GM23338 (cell line): ENCODE measurements around the gene VSIR. TPM values are rescaled to one million over a fixed set of nuclear protein-coding genes. Genes with fewer than 3 reads are reported as not detected.

ENCODE experiments used
- ATAC-seq: fragments of 200-7000 bp; cut with Tn5 transposase; 3 replicates; pipeline ENCODE4 v1.9.1; 2020
- DNase-seq: peaks from one replicate; pipeline ENCODE4 v3.0.0-alpha.2; 2015; ENCODE audit warnings: low spot score
- H2AFZ ChIP-seq: fragments of 200-600 bp; sonication (generic); 2 replicates; pipeline ENCODE4 v1.8.0; 2016; ENCODE audit warnings: antibody characterized with exemption, mild to moderate bottlenecking, moderate library complexity
- H3F3A ChIP-seq: fragments of 200-600 bp; sonication (generic); replicated peaks from 2 replicates; pipeline ENCODE4 v1.8.0; 2017; ENCODE audit warnings: antibody characterized with exemption, mixed run types, low read depth
- H3K27ac ChIP-seq: fragments of 200-600 bp; sonication (generic); 2 replicates; pipeline ENCODE4 v1.6.1; 2016; ENCODE audit warnings: low read depth
- H3K27me3 ChIP-seq: fragments of 200-600 bp; sonication (generic); 2 replicates; pipeline ENCODE4 v1.8.0; 2016; ENCODE audit warnings: mild to moderate bottlenecking, mixed run types, moderate library complexity; ENCODE audit not compliant: insufficient read depth
- H3K36me3 ChIP-seq: fragments of 200-600 bp; sonication (generic); 2 replicates; pipeline ENCODE4 v1.8.0; 2016; ENCODE audit warnings: mild to moderate bottlenecking; ENCODE audit not compliant: insufficient read depth
- H3K4me1 ChIP-seq: fragments of 200-600 bp; sonication (generic); 2 replicates; pipeline ENCODE4 v1.8.0; 2016; ENCODE audit warnings: mild to moderate bottlenecking, moderate library complexity; ENCODE audit not compliant: insufficient read depth
- H3K4me2 ChIP-seq: fragments of 200-600 bp; sonication (generic); 2 replicates; pipeline ENCODE4 v1.7.1; 2017; ENCODE audit warnings: mixed run types
- H3K4me3 ChIP-seq: fragments of 200-600 bp; sonication (generic); 2 replicates; pipeline ENCODE4 v1.6.1; 2016; ENCODE audit warnings: mixed run types
- H3K79me2 ChIP-seq: fragments of 200-600 bp; sonication (generic); replicated peaks from 2 replicates; pipeline ENCODE4 v1.8.0; 2017; ENCODE audit warnings: mild to moderate bottlenecking; ENCODE audit not compliant: insufficient read depth
- H3K9me2 ChIP-seq: fragments of 200-600 bp; sonication (generic); 2 replicates; pipeline ENCODE4 v1.8.0; 2017; ENCODE audit not compliant: insufficient read depth
- H4K20me1 ChIP-seq: fragments of 200-600 bp; sonication (generic); replicated peaks from 2 replicates; pipeline ENCODE4 v1.8.0; 2017; ENCODE audit warnings: mild to moderate bottlenecking; ENCODE audit not compliant: insufficient read depth
- H3K27ac Mint-ChIP-seq: 2 replicates; pipeline ENCODE4 v1.8.0; 2020; ENCODE audit warnings: inconsistent platforms, mild to moderate bottlenecking, moderate library complexity, mixed read lengths
- H3K27me3 Mint-ChIP-seq: 3 replicates; pipeline ENCODE4 v1.8.0; 2022; ENCODE audit warnings: low read depth, mild to moderate bottlenecking, moderate library complexity, mixed read lengths, inconsistent platforms; ENCODE audit not compliant: insufficient read depth, poor library complexity
- H3K36me3 Mint-ChIP-seq: 3 replicates; pipeline ENCODE4 v1.8.0; 2021; ENCODE audit warnings: low read depth, mild to moderate bottlenecking, inconsistent platforms, moderate library complexity, mixed read lengths
- H3K4me1 Mint-ChIP-seq: 3 replicates; pipeline ENCODE4 v1.8.0; 2020; ENCODE audit warnings: mild to moderate bottlenecking, inconsistent platforms, mixed read lengths
- H3K4me3 Mint-ChIP-seq: 3 replicates; pipeline ENCODE4 v1.8.0; 2021; ENCODE audit warnings: moderate library complexity, mild to moderate bottlenecking, inconsistent platforms, mixed read lengths
- H3K9me3 Mint-ChIP-seq: 3 replicates; pipeline ENCODE4 v1.8.0; 2020; ENCODE audit warnings: moderate library complexity, mild to moderate bottlenecking, inconsistent platforms, mixed read lengths
- CREB1 ChIP-seq: fragments of 250-450 bp; sonication (Bioruptor Pico); IDR thresholded peaks from 2 replicates; pipeline ENCODE4 v1.5.0; 2020; ENCODE audit warnings: low read depth, mild to moderate bottlenecking, moderate library complexity
- EZH2phosphoT487 ChIP-seq: fragments of 200-600 bp; sonication (generic); IDR thresholded peaks from one replicate; pipeline ENCODE4 v1.8.1; 2018; ENCODE audit warnings: antibody characterized with exemption; ENCODE audit not compliant: unreplicated experiment
- JUNB ChIP-seq: IDR thresholded peaks from one replicate; pipeline ENCODE4 v1.6.1; 2016; ENCODE audit warnings: antibody characterized with exemption; ENCODE audit not compliant: unreplicated experiment
- ZNF331 ChIP-seq: fragments of 250-450 bp; sonication (Bioruptor Pico); IDR thresholded peaks from 2 replicates; pipeline ENCODE4 v1.5.0; 2020; ENCODE audit warnings: low read depth, mild to moderate bottlenecking, moderate library complexity
- polyA plus RNA-seq: library from polyadenylated mRNA; unstranded; fragments of >200 nt; fragmentation: Nextera tagmentation; extraction: Ambion mirVana; gene quantifications from 2 replicates; pipeline ENCODE4 v1.2.1, GENCODE V29; 2016
- total RNA-seq: library from RNA; depleted of rRNA; stranded (reverse); fragments of >200 nt; shearing (Covaris generic); gene quantifications from 2 replicates; pipeline ENCODE4 v1.2.3, GENCODE V29; 2014
- TF ChIP-seq, protein P1 (sequence below), 2 experiments: fragments of 200-600 bp in 1 of 2; sonication (generic) in 1 of 2; conservative IDR thresholded peaks; 2 replicates each; pipeline versions ENCODE4 v1.5.1 to v1.6.1; 2016 to 2017; ENCODE audit warnings: antibody characterized with exemption in 2 of 2, low read depth in 2 of 2, mild to moderate bottlenecking in 2 of 2, moderate library complexity in 1 of 2
- TF ChIP-seq, protein P2 (sequence below): fragments of 250-450 bp; sonication (Bioruptor Pico); IDR thresholded peaks from 2 replicates; pipeline ENCODE4 v1.5.0; 2020; ENCODE audit warnings: mild to moderate bottlenecking, moderate library complexity

The VSIR gene
- total and polyA plus RNA-seq, 2 experiments from 2014 or later = 0.10 to 0.74 TPM

DNA sequence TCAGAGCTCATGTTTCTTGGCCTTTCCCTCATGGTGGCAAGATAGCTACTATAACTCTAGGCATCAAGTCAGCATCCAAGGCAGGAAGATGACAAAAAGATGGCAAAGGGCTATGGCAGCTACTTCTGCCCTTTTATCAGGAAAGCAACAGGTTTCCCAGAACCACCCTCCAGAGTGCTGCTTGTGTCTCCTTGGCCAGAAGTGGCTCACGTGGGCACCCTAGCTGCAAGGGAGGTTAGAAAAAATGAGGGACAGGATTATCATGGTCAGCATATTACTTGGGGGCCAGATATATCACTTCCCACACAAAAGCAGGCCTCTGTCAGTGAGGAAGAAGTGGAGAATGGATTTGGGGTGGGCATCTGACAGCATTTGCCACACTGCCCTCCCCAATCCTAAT lies 29.5 kb downstream of the VSIR start:
- Mint-ChIP-seq H3K27ac (no peak overlapping the region), H3K9me3 (no peaks in the 10 kb centered on the region), H3K4me3 (no peak overlapping the region), H3K36me3 (no peaks in the 10 kb centered on the region; the same call in 2 of the 3 replicates), H3K27me3 (peaks cover 11% of the 10 kb centered on the region), H3K4me1 (peaks cover 25% of the 10 kb centered on the region)
- Histone ChIP-seq H3K4me1 (0 out of 2 replicates have a peak, but pooled peaks cover 5% of the 10 kb centered on the region), H2AFZ (no peak overlapping the region), H3K27me3 (no peaks in the 10 kb centered on the region), H3K27ac (no peak overlapping the region), H3K79me2 (no peaks in the 10 kb centered on the region), H3K36me3 (no peaks in the 10 kb centered on the region), H3K9me2 (no peaks in the 10 kb centered on the region), H3K4me3 (no peak overlapping the region), H3F3A (no peaks in the 10 kb centered on the region), H3K4me2 (no peak overlapping the region), H4K20me1 (no peaks in the 10 kb centered on the region)
- ATAC-seq (no peak), DNase-seq (no peak)
- no peak for TF ChIP-seq CREB1 (CRISPR knock-in tag)

DNA sequence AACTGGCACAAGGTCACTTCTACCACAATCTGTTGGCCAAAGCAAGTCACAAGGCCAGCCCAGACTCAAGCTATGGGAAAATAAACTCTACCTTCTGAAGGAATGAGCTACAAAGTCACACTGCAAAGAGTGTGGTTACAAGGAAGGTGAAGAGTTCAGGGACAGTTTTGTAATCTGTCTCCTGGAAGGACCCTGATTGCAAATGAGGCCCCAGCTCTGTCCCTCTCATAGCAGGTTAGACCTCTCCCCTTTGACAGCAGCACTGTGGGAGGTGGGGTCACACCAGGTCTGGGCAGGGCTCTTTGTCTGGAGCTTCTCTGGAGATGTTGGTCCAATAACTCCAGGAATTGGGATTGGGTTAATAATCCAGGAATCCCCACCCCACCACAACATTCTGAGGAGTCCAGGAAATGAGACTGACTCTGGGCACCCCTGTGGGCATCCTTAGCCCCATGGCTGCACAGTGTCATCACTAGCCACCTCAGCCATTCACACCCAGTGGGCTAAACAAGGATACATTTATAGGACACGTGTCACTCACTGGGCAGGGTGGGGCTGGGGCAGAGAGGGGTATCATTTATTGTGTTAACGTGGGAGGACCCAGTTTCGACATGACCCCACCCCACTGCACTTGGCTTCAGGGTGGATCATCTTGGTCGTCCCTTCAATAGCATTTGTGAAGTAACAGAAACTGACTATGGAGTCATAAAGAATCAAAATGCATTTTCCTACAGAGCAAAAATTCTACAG lies 30.1 kb downstream of the VSIR start:
- Histone ChIP-seq H3K79me2 (no peaks in the 10 kb centered on the region), H3K27ac (no peak overlapping the region), H3K4me1 (0 out of 2 replicates have a peak, but pooled peaks cover 4% of the 10 kb centered on the region), H3K4me3 (no peak overlapping the region), H3F3A (no peaks in the 10 kb centered on the region), H3K4me2 (no peak overlapping the region), H4K20me1 (no peaks in the 10 kb centered on the region), H3K9me2 (no peaks in the 10 kb centered on the region), H2AFZ (no peak overlapping the region), H3K36me3 (no peaks in the 10 kb centered on the region), H3K27me3 (no peaks in the 10 kb centered on the region)
- peaks cover 19% of the 10 kb centered on the region for H3K4me1 Mint-ChIP-seq
- no peak overlapping the region for H3K4me3 Mint-ChIP-seq
- DNase-seq (no peak), ATAC-seq (no peak)
- TF ChIP-seq JUNB = no peak
- H3K36me3 Mint-ChIP-seq = no peaks in the 10 kb centered on the region; the same call in 2 of the 3 replicates
- no peaks in the 10 kb centered on the region for H3K9me3 Mint-ChIP-seq
- no peak overlapping the region for H3K27ac Mint-ChIP-seq
- peaks cover 8% of the 10 kb centered on the region for H3K27me3 Mint-ChIP-seq

DNA sequence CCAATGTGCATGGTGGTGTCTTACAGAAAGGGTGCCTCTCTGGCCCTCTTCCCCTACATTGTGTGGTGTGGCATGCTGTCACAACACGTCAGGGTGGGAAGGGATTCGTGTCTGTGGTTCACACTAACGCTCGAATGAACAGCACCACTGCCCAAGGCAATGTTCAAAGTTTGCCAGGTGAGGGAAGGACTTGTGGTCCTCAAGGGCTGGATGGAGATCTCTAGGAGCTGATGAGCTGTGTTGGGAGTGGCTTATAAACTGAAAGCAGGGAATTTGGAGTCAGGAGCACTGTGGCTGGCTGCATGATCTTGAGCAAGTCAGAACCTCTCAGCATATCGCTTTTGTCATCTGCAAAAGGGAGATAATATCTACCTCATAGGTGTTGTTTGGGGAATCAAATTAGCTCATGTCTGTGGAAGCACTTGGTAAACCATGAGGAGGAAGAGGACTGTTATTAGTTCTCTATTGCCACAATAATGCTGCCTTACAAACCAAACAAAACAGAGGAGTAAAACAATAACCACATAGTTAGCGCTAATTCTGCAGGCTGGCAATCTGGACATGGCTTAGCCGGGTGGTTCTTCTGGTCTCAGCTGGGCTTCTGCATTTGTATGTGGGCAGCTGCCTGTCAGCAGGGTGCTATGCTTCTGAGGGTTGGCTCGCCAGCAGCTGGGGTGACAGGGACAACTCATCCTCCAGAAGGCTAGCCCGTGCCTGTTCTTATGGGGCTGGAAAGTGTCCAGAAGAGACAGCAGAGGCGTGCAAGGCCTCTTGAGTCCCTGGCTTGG lies 30.8 kb downstream of the VSIR start:
- peaks cover 14% of the 10 kb centered on the region for H3K4me1 Mint-ChIP-seq
- H2AFZ ChIP-seq = no peak overlapping the region
- no peaks in the 10 kb centered on the region for H3K9me2 ChIP-seq
- no peak for ATAC-seq
- H3K4me3 ChIP-seq = no peak overlapping the region
- no peaks in the 10 kb centered on the region for H3K9me3 Mint-ChIP-seq
- H3K27ac Mint-ChIP-seq = no peak overlapping the region
- no peak overlapping the region for H3K4me2 ChIP-seq
- no peak overlapping the region for H3K27ac ChIP-seq
- no peaks in the 10 kb centered on the region for H3K79me2 ChIP-seq
- no peak for DNase-seq
- no peaks in the 10 kb centered on the region for H3K27me3 ChIP-seq
- peaks cover 8% of the 10 kb centered on the region for H3K27me3 Mint-ChIP-seq
- no peaks in the 10 kb centered on the region for H3K4me1 ChIP-seq
- H3K36me3 Mint-ChIP-seq = no peaks in the 10 kb centered on the region; the same call in 2 of the 3 replicates
- H4K20me1 ChIP-seq = no peaks in the 10 kb centered on the region
- H3F3A ChIP-seq = no peaks in the 10 kb centered on the region
- H3K4me3 Mint-ChIP-seq = no peak overlapping the region
- H3K36me3 ChIP-seq = no peaks in the 10 kb centered on the region
- TF ChIP-seq JUNB = no peak
- TF ChIP-seq ZNF331 = peak; percentile 82
- TF ChIP-seq, protein P1, sequence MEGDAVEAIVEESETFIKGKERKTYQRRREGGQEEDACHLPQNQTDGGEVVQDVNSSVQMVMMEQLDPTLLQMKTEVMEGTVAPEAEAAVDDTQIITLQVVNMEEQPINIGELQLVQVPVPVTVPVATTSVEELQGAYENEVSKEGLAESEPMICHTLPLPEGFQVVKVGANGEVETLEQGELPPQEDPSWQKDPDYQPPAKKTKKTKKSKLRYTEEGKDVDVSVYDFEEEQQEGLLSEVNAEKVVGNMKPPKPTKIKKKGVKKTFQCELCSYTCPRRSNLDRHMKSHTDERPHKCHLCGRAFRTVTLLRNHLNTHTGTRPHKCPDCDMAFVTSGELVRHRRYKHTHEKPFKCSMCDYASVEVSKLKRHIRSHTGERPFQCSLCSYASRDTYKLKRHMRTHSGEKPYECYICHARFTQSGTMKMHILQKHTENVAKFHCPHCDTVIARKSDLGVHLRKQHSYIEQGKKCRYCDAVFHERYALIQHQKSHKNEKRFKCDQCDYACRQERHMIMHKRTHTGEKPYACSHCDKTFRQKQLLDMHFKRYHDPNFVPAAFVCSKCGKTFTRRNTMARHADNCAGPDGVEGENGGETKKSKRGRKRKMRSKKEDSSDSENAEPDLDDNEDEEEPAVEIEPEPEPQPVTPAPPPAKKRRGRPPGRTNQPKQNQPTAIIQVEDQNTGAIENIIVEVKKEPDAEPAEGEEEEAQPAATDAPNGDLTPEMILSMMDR (conservative IDR thresholded peaks at IDR 0.05; ENCODE audit: low read depth in 2 of 2) = no peak
- TF ChIP-seq CREB1 (CRISPR knock-in tag) = no peak
- TF ChIP-seq, protein P2, sequence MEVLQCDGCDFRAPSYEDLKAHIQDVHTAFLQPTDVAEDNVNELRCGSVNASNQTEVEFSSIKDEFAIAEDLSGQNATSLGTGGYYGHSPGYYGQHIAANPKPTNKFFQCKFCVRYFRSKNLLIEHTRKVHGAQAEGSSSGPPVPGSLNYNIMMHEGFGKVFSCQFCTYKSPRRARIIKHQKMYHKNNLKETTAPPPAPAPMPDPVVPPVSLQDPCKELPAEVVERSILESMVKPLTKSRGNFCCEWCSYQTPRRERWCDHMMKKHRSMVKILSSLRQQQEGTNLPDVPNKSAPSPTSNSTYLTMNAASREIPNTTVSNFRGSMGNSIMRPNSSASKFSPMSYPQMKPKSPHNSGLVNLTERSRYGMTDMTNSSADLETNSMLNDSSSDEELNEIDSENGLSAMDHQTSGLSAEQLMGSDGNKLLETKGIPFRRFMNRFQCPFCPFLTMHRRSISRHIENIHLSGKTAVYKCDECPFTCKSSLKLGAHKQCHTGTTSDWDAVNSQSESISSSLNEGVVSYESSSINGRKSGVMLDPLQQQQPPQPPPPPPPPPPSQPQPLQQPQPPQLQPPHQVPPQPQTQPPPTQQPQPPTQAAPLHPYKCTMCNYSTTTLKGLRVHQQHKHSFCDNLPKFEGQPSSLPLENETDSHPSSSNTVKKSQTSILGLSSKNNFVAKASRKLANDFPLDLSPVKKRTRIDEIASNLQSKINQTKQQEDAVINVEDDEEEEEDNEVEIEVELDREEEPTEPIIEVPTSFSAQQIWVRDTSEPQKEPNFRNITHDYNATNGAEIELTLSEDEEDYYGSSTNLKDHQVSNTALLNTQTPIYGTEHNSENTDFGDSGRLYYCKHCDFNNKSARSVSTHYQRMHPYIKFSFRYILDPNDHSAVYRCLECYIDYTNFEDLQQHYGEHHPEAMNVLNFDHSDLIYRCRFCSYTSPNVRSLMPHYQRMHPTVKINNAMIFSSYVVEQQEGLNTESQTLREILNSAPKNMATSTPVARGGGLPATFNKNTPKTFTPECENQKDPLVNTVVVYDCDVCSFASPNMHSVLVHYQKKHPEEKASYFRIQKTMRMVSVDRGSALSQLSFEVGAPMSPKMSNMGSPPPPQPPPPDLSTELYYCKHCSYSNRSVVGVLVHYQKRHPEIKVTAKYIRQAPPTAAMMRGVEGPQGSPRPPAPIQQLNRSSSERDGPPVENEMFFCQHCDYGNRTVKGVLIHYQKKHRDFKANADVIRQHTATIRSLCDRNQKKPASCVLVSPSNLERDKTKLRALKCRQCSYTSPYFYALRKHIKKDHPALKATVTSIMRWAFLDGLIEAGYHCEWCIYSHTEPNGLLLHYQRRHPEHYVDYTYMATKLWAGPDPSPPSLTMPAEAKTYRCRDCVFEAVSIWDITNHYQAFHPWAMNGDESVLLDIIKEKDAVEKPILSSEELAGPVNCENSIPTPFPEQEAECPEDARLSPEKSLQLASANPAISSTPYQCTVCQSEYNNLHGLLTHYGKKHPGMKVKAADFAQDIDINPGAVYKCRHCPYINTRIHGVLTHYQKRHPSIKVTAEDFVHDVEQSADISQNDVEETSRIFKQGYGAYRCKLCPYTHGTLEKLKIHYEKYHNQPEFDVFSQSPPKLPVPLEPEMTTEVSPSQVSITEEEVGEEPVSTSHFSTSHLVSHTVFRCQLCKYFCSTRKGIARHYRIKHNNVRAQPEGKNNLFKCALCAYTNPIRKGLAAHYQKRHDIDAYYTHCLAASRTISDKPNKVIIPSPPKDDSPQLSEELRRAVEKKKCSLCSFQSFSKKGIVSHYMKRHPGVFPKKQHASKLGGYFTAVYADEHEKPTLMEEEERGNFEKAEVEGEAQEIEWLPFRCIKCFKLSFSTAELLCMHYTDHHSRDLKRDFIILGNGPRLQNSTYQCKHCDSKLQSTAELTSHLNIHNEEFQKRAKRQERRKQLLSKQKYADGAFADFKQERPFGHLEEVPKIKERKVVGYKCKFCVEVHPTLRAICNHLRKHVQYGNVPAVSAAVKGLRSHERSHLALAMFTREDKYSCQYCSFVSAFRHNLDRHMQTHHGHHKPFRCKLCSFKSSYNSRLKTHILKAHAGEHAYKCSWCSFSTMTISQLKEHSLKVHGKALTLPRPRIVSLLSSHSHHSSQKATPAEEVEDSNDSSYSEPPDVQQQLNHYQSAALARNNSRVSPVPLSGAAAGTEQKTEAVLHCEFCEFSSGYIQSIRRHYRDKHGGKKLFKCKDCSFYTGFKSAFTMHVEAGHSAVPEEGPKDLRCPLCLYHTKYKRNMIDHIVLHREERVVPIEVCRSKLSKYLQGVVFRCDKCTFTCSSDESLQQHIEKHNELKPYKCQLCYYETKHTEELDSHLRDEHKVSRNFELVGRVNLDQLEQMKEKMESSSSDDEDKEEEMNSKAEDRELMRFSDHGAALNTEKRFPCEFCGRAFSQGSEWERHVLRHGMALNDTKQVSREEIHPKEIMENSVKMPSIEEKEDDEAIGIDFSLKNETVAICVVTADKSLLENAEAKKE (CRISPR knock-in tag) = no peak
- TF ChIP-seq EZH2phosphoT487 = no peak
